ENCODE measurements around the gene MOBP. TPM values are rescaled to one million over a fixed set of nuclear protein-coding genes. Genes with fewer than 3 reads are reported as not detected.

Gene MOBP
- total RNA-seq, 1 experiment from 2014 or later: not detected

DNA sequence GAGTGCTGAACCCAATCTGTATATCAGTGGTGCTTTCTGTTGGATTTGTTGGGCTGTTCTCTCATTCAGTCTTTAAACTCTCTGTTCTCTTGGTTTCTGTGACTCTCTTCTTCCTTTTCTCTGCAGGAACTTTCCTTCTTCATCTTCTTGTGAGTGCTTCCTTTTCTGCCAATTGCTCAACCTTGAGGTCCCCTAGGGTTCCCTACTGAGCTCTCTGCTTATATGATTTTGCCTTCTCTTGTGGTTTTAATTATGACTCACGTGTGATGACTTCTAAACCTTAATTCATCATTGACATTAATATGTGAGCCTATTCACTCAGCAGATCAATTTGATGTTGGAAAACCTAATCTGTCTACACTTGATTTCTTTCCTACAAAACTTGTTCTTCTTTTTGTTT, 39.4 kb downstream of the MOBP start:
- H3K27me3 ChIP-seq (ENCODE audit: insufficient read depth, low read length): no peaks in the 10 kb centered on the region
- H3K4me3 ChIP-seq (replicated peaks in 1 of 2; ENCODE audit: low read depth in 1 of 2, low read length in 2 of 2): no peak overlapping the region
- intact Hi-C loops (cut with micrococcal nuclease): no loop called here
- H3K4me2 ChIP-seq (ENCODE audit: low read length): no peak overlapping the region
- DNase-seq (ENCODE audit: low read depth, low spot score): no peak
- H3K9me3 ChIP-seq (ENCODE audit: control insufficient read depth in 1 of 2, insufficient read depth in 1 of 2, low read depth in 1 of 2, low read length in 2 of 2): no peaks in the 10 kb centered on the region
- H3K9ac ChIP-seq (ENCODE audit: low read length): no peak overlapping the region
- TF ChIP-seq, protein P1, sequence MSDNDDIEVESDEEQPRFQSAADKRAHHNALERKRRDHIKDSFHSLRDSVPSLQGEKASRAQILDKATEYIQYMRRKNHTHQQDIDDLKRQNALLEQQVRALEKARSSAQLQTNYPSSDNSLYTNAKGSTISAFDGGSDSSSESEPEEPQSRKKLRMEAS (IDR thresholded peaks at IDR 0.05): no peak
- TF ChIP-seq ZNF274 (IDR thresholded peaks at IDR 0.05; ENCODE audit: low read depth, low read length) (no peak), SIN3A (IDR thresholded peaks at IDR 0.05; ENCODE audit: low read depth) (no peak), POLR2A (IDR thresholded peaks at IDR 0.05; ENCODE audit: borderline replicate concordance, extremely low read depth, insufficient read depth, insufficient read length) (no peak)
- TF ChIP-seq, protein P2, sequence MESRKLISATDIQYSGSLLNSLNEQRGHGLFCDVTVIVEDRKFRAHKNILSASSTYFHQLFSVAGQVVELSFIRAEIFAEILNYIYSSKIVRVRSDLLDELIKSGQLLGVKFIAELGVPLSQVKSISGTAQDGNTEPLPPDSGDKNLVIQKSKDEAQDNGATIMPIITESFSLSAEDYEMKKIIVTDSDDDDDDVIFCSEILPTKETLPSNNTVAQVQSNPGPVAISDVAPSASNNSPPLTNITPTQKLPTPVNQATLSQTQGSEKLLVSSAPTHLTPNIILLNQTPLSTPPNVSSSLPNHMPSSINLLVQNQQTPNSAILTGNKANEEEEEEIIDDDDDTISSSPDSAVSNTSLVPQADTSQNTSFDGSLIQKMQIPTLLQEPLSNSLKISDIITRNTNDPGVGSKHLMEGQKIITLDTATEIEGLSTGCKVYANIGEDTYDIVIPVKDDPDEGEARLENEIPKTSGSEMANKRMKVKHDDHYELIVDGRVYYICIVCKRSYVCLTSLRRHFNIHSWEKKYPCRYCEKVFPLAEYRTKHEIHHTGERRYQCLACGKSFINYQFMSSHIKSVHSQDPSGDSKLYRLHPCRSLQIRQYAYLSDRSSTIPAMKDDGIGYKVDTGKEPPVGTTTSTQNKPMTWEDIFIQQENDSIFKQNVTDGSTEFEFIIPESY (IDR thresholded peaks at IDR 0.05; ENCODE audit: extremely low read depth, insufficient replicate concordance, low read length): no peak
- ChIA-PET POLR2A (no interaction called here), CTCF (no interaction called here), RAD21 (ENCODE audit: low non-redundant PET in 1 of 2, low total read pairs in 2 of 2, uncharacterized antibody in 2 of 2, unreplicated experiment in 2 of 2) (no interaction called here)
- no peak overlapping the region for H3K27ac ChIP-seq (ENCODE audit: low read depth, low read length)
- ATAC-seq: no peak
- no peaks in the 10 kb centered on the region for H3K36me3 ChIP-seq (ENCODE audit: control insufficient read depth in 1 of 2, insufficient read depth in 2 of 2, low read length in 2 of 2)
- no peaks in the 10 kb centered on the region for H3K4me1 ChIP-seq (ENCODE audit: control insufficient read depth in 1 of 2, insufficient read depth in 2 of 2, low read length in 2 of 2)
- H2AFZ ChIP-seq (ENCODE audit: low read depth, low read length, poor library complexity, severe bottlenecking): no peak overlapping the region
- BruUV-seq (replicated peaks): no TSS peak
- H3K79me2 ChIP-seq (ENCODE audit: insufficient read depth, low read length): no peaks in the 10 kb centered on the region
- H4K20me1 ChIP-seq (ENCODE audit: insufficient read depth): no peaks in the 10 kb centered on the region
- no peaks in the 10 kb centered on the region for H3K9me2 ChIP-seq (ENCODE audit: insufficient read depth)

DNA sequence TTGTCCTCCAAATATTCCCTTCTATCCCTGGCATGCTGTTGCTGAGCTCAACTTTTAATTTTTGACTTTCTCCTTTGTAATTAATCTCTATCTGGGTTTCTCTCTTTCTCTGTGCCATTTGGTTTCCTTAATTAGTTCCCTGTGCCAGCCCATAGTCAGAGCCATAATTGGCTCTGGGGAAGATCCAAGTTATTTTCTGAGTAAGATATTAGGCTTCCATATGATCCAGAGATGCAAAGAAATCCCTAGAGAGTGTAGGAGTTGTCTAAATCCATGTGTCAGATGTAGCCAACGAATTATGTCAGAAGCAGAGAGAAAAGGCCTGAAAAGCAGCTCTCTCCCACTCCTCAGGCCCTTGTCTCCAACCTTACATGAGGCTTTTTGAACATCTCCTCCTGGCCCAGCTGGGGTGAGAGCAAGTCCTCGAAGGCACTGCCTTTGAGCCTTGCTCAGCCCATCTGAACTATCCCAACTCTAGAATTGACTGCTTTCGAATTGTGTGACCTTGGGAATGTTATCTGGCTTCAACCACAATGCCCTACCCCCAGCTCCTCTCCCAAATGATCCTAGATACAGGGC, 46.4 kb downstream of the MOBP start:
- H3K4me2 ChIP-seq (ENCODE audit: low read length): no peak overlapping the region
- no peak overlapping the region for H3K27ac ChIP-seq (ENCODE audit: low read depth, low read length)
- no peaks in the 10 kb centered on the region for H3K4me1 ChIP-seq (ENCODE audit: control insufficient read depth in 1 of 2, insufficient read depth in 2 of 2, low read length in 2 of 2)
- H3K27me3 ChIP-seq (ENCODE audit: insufficient read depth, low read length): peaks cover 18% of the 10 kb centered on the region
- H3K9ac ChIP-seq (ENCODE audit: low read length): no peak overlapping the region
- no peak overlapping the region for H2AFZ ChIP-seq (ENCODE audit: low read depth, low read length, poor library complexity, severe bottlenecking)
- no peaks in the 10 kb centered on the region for H3K79me2 ChIP-seq (ENCODE audit: insufficient read depth, low read length)
- no peak for TF ChIP-seq CBX3 (IDR thresholded peaks at IDR 0.05; ENCODE audit: low read depth)
- no peak for TF ChIP-seq CEBPB (IDR thresholded peaks at IDR 0.05; ENCODE audit: low read depth)
- H3K36me3 ChIP-seq (ENCODE audit: control insufficient read depth in 1 of 2, insufficient read depth in 2 of 2, low read length in 2 of 2): no peaks in the 10 kb centered on the region
- no peaks in the 10 kb centered on the region for H3K9me2 ChIP-seq (ENCODE audit: insufficient read depth)
- DNase-seq (ENCODE audit: low read depth, low spot score) (no peak), ATAC-seq (no peak)
- ChIA-PET RAD21 (ENCODE audit: low non-redundant PET in 1 of 2, low total read pairs in 2 of 2, uncharacterized antibody in 2 of 2, unreplicated experiment in 2 of 2) (no interaction called here), CTCF (interaction anchor here (0.8 kb wide), 1 partner anchor 15 kb away, joined by 3 read pairs; no protein-coding TSS in a partner anchor), POLR2A (no interaction called here)
- no peak overlapping the region for H3K4me3 ChIP-seq (replicated peaks in 1 of 2; ENCODE audit: low read depth in 1 of 2, low read length in 2 of 2)
- intact Hi-C loops (cut with micrococcal nuclease): no loop called here
- H3K9me3 ChIP-seq (ENCODE audit: control insufficient read depth in 1 of 2, insufficient read depth in 1 of 2, low read depth in 1 of 2, low read length in 2 of 2): no peaks in the 10 kb centered on the region
- H4K20me1 ChIP-seq (ENCODE audit: insufficient read depth): no peaks in the 10 kb centered on the region
- no TSS peak for BruUV-seq (replicated peaks)
